Erythroblast (primary cell): ENCODE measurements around the gene RNF114.

Experiments used
- DNase-seq, 2 experiments: peaks; one replicate each; lab custom pipeline; 2025; lab: John Stamatoyannopoulos, UW
- GATA1 ChIP-seq: IDR thresholded peaks from 2 replicates; pipeline ENCODE4 v1.6.1; 2011; ENCODE audit warnings: low read depth, mild to moderate bottlenecking, control low read depth, low read length, moderate library complexity
- POLR2A ChIP-seq: IDR thresholded peaks from 2 replicates; pipeline ENCODE4 v1.6.1; 2011; ENCODE audit warnings: mild to moderate bottlenecking, low read length

RNF114 gene

DNA sequence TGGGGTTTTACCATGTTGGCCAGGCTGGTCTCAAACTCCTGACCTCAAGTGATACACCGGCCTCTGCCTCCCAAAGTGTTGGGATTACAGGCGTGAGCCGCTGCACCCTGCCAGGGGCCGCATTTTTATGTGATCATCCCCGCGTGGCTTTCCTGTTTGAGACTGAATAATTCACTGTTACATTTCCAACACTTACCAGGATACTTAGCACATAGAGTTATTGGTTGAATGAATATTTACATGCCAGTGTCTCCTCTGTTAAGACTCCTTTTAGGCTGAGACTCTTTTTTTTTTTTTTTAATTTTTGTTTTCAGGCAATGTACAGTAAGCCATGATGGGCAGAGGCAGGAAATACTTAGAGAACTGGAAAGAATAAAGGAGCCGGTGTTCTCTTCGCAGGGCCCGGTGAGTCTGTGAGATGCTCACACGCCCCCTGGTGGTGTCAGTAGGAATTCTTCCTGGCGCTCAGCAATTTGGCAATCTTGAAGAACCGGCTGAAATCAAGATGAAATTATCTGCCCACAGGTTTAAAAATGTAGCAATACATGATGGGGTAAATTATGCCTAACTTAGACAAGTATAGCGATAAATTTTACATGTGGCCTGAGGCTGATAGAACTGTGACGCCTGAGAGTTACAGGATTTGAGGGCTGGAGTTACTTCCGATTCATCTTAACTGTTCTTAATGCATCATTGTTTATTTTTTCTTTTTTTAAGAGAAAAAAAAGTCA is 7.6 kb upstream of the RNF114 start:
- DNase-seq, result peak; percentile 85 to 92
- no peak for TF ChIP-seq GATA1
- TF ChIP-seq POLR2A, result no peak

GRCh38 chr20:49929142-49929494 is 7.1 kb upstream of the RNF114 start:
- DNase-seq, result no peak
- TF ChIP-seq GATA1 (no peak), POLR2A (no peak)

DNA sequence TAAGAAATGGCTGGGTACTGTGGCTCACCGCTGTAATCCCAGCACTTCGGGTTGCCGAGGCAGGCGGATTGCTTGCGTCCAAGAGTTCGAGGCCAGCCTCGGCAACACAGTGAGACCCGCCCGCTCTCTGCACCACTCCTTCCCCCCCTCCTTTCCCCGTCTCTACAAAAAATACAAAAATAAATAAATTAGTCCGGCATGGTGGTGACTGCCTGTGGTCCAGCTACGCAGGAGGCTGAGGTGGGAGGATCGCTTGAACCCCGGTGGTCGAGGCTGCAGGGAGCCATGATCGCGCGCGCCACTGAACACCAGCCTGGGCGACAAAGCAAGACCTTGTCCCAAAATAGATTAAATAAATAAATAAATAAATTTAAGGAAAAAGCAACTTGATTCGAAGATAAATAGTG is 448 bp upstream of the RNF114 start:
- DNase-seq, result no peak
- no peak for TF ChIP-seq GATA1
- no peak for TF ChIP-seq POLR2A

GRCh38 chr20:49937027-49937929 is 1.1 kb downstream of the RNF114 start:
- peak; percentile 40 to 56 for DNase-seq
- no peak for TF ChIP-seq POLR2A
- no peak for TF ChIP-seq GATA1

GRCh38 chr20:49938173-49939163 is 2.3 kb downstream of the RNF114 start:
- DNase-seq, result no peak
- TF ChIP-seq POLR2A (no peak), GATA1 (no peak)

GRCh38 chr20:49941456-49941855 is 5.3 kb downstream of the RNF114 start:
- TF ChIP-seq GATA1, result no peak
- no peak for DNase-seq

GRCh38 chr20:49942303-49942702 is 6.1 kb downstream of the RNF114 start:
- TF ChIP-seq GATA1 (no peak), POLR2A (no peak)
- no peak for DNase-seq

- DNase-seq, result no peak
- no peak for TF ChIP-seq POLR2A
- TF ChIP-seq GATA1, result no peak
These were observed 6.7 kb downstream of the RNF114 start for GRCh38 chr20:49942942-49943341.

DNA sequence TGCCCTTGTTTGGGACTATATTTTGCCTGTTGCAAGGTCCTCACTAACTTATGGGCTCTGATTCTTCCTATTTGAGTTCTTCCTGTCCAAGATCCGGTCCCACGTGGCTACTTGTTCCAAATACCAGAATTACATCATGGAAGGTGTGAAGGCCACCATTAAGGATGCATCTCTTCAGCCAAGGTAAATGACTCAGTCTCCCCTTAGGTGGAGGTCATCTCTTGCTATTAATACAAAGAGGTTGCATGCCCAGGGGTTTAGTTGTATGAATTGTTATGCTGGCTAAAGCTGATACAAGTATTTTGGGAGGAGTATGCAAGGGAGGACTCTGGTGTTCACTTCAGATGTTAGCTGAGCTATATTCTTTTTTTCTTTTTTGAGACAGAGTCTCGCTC is 9.1 kb downstream of the RNF114 start:
- TF ChIP-seq GATA1, result no peak
- no peak for TF ChIP-seq POLR2A
- no peak for DNase-seq

- no peak for DNase-seq
- TF ChIP-seq GATA1, result no peak
- no peak for TF ChIP-seq POLR2A
These were observed 9.7 kb downstream of the RNF114 start for GRCh38 chr20:49945701-49946477.

GRCh38 chr20:49948178-49948577 is 12.0 kb downstream of the RNF114 start:
- DNase-seq, result no peak
- TF ChIP-seq POLR2A (no peak), GATA1 (no peak)

GRCh38 chr20:49948809-49949507 is 12.8 kb downstream of the RNF114 start:
- no peak for TF ChIP-seq GATA1
- TF ChIP-seq POLR2A, result no peak
- no peak for DNase-seq
